Midbrain (tissue), 1 donor: ENCODE measurements around the gene CDH4.

Experiments used
- DNase-seq: peaks from one replicate; lab custom pipeline; 2025; lab: John Stamatoyannopoulos, UW

The CDH4 gene

GRCh38 chr20:61805781-61806180, 553.7 kb downstream of the CDH4 start:
- DNase-seq: no peak

- no peak for DNase-seq
These were observed 554.3 kb downstream of the CDH4 start for GRCh38 chr20:61806314-61806713.

DNA sequence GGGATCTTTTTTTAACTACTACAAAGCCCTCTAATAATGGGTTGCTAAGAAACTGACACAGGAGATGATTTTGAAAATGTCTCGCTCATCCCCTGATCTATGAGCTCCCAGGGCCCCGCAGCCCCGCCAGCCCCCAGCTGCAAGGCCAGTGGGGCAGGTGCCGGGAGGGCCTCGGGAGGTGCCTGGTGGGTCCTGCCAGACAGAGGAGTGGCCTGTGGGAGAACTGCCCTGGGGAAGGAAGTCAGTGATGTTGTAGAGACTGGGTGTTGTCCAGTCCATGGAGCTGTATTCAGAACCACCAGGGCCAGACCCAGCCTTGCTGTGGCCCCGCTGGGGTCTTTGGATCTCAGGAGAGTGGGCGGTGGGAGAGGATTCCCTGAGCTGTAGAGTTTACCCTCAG, 554.9 kb downstream of the CDH4 start:
- no peak for DNase-seq

GRCh38 chr20:61807471-61808160, 555.6 kb downstream of the CDH4 start:
- DNase-seq: no peak

DNA sequence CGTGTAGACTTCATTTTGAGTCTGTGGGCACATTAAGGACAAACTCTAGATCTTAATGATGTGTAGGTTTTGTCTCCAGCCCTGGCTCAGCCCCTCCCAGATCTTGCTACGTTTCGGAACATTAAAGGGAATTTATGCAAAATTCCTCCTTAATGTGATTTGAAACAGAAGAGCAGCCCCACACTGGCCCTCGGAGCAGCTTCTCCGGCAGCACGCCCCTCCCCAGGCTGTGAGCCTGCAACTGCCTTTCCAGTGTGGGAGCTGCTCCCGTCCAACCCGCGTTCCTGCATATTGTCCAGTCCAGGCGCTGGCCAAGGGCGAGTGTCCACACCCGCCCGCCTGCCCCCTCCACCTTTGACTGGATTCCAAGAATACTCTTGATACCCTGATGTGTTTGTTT, 556.4 kb downstream of the CDH4 start:
- DNase-seq: no peak

DNA sequence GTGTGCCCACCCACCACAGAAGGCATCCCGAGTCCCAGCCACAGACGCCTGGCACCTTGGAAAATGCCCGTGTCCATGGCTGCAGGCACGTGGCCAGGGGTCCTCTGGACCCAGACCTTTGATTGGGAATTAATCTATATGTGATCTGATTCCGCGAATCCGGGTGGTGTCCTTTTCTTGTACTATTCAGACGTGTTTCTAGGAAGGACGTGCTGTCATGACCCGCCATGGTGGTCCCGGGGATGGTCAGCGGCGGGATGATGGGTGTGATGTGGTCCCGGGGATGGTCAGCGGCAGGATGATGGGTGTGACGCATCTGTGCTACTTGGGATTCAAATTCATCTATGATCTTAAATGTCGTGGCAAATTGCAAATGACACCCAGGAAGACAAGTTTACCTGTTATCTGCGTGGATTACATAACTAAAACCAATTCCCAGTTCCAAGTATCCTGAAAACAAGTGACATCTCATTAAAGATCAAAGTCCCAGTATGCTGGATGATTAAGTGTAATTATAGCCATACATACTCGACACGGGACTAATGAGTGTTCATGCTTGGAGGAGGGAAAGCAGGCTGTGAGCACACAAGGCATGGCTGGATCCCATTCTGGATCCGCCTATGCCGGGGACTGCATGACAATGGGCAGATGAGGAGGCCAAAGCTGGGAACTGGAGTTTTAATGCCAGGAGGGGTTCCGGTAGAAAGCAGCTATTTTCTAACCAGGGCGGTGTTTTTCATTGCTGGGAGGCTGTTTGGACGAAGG, 557.1 kb downstream of the CDH4 start:
- DNase-seq: no peak

DNA sequence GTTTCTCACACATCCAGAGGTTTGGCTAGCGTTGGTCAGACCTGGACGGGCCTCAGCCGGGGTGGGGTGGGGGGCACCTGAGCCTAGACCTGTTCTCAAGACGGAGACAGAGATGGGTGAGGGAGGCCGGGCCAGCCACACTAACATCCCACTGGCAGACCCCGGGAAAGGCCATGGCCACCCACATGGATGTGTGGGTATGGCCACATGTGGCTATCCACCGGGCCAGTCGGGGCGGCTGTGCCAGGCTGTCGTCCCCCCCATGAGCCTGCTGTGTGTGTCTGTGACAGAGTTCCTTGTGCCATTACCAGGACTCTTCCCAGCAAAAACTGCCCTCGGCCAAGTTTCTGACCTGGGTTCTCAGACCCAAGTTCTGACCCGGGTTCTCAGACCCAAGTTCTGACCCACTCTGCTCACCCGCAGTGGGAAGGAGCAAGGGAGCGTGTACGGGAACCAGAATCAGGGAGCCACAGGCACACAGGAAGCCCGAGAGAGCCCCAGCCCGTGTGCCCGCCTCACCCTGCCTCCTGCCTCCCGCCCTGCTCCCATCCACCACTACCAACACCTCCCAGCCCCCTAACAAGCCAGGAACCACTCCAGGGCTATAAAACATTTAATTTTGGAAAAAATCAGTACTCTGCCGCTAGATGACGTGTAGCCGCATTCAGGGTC, 558.1 kb downstream of the CDH4 start:
- DNase-seq: no peak

- no peak for DNase-seq
These were observed 558.7 kb downstream of the CDH4 start for GRCh38 chr20:61810738-61811135.

DNA sequence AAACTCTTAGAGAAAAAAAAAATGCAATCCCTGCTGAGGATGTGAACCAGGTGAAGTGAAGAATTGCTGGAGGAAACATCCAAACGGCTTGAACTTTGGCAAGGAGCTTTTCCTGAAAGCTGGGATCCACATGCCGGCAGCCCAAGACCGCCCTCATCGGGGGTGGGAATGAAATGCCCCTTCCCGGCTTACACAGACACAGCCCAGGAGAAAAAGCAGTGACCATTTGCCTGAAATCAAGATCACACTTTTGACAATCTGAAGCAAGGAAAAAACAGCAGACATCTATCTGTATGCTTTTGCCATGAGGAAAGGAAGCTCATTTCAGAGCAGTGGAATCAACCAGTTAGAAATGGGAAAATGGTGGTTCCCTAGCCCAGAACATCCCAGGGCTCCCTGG, 559.1 kb downstream of the CDH4 start:
- no peak for DNase-seq

GRCh38 chr20:61812121-61812844, 560.2 kb downstream of the CDH4 start:
- DNase-seq: no peak

- no peak for DNase-seq
These were observed 560.9 kb downstream of the CDH4 start for GRCh38 chr20:61812845-61813485.

GRCh38 chr20:61813791-61814190, 561.7 kb downstream of the CDH4 start:
- DNase-seq: no peak

GRCh38 chr20:61814244-61814643, 562.2 kb downstream of the CDH4 start:
- DNase-seq: no peak

DNA sequence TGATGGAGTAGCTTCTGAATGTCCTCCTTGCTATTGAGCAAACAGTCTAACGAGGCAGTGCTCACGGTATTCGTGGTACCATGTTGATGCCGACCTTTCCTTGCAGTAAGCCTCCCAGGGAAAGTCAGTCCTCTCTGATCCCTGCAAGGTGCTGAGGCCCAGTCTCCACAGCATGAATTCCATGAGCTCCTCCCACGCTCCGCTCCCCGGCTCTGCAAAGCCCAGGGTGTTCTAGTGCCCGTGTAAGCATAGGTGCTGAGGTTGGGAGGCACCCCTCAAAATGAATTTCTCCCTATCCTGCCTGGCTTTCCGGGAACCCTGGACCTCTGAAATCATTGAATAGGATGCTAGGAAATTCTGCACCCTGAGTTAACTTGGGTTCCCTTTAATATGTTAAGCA, 562.7 kb downstream of the CDH4 start:
- DNase-seq: no peak

- DNase-seq: no peak
These were observed 563.1 kb downstream of the CDH4 start for GRCh38 chr20:61815176-61815575.

DNA sequence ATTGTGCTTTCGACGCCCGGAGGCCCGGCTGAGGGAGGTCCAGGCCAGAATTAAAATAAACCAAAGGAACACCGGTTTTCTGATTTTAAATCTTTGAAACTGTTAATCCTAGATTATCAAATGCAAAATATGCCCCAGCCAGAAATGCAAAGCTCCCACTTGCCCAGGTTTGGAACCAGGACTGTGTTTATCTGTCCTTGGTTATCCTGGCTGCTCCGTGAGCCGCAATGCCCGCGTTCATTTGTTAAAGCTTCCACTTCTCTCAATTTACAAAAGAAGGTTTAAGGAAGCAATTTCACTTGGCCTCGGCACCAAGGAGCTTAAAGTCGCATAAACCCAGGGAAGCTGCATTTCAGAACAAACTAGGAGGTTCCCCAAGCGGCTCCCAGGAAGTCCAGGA, 563.6 kb downstream of the CDH4 start:
- DNase-seq: no peak

DNA sequence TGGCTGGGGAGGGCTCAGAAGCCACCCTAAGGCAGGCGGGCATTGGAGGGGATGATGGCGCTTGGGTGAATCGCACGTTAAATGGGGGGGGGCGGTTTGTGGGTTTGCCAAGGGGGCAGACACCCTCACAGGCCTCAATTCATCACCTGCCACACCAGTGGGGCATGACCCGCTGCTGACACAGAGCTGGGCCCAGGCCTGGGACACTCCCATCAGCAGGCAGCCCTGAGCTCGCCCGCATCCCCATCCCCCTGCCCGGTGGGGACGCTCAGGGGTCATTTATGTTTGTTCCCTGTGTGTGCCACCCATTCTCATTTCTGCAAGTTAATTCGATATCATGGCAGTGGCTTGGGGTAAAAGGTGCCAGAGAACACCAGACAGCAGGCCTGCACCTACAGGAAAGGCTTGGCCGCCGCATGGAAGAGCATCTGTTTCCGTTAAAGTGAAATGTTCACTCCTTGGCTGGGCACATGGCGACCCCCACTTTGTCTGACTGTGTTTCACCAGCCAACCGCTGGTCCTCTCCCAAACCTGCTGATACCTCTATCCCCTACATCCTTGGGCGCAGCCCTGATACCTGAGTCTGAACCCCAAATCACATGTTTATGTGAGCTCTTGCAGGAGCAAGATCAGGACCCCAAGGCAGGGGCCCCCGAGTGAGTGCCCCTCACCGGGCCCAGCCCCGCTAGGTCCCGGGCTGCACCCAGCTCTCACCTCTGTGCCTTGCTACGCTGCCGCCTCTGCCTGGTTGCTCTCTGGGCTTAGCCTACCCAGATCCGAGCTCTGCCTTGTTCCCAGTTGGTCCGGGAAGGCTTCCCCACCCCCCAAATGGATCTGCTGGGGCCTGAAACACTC, 564.8 kb downstream of the CDH4 start:
- no peak for DNase-seq

- DNase-seq: no peak
These were observed 565.5 kb downstream of the CDH4 start for GRCh38 chr20:61817575-61817974.

DNA sequence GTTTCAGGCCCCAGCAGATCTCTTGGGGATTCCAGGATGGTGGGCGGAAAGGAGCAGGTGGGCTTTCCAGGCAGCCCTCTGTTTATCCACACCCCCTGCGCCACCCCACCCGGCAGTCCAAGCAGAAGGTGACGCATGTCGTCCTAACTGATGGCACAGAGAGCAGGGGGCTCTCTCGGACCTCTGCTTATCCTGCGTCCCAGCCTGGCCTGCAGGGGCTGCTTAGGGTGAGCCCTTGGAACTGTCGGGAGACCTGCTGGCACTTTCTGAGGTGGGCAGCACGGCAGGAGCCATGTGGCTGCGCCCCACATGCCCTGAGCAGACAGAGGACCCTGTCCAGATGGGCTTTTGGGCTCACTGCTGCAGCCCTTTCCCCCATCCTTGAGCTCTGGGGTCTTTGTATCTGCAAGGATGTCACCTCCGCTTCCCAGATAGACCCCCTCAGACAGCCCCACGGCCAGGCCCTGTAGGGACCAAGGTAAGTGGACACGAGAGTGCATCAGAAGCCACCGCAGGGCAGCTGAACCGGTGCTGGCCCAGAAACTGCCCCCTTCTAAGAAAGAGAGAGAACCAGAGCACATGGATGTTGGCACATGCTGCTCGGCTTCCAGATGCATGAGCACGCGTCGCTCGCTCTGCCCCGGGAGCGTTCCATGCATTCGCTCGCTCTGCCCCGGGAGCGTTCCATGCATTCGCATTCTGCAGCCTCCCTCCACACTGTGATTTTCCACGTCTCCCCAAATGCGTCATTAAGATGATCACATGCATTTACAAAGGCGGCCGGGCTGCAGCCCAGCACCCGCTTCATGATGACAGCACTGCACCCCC, 566.9 kb downstream of the CDH4 start:
- no peak for DNase-seq

DNA sequence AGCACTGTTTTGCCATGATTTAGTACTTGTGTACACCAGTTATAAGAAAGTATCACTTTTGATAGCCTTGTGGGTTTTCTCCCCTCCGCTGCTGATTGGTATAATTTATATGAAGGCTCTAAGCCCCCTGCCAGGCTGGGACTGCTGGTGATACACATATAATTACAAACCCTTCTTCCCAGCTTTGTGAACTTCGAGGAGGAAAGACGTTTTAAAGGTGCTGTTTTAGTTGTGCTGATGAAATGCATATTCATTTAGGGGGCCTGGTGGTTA, 567.4 kb downstream of the CDH4 start:
- DNase-seq: no peak
